WI38 (cell line): ENCODE data around the gene EXOSC5.

Experiments
- H3K4me3 ChIP-seq: 2 replicates; pipeline ENCODE4 v1.5.1; 2011; ENCODE audit warnings: low read depth, mild to moderate bottlenecking, control low read depth, low read length
- TF ChIP-seq, protein P1 (sequence below): IDR thresholded peaks from 2 replicates; pipeline ENCODE4 v1.5.1; 2012; ENCODE audit warnings: low read depth, mild to moderate bottlenecking, control low read depth, low read length

The EXOSC5 gene

GRCh38 chr19:41397086-41398049 is at the start of gene EXOSC5, which contains the start of gene BCKDHA:
Gene EXOSC5 (minus strand): TSS chr19:41397359. CDS start chr19:41397328, 31 bp downstream.
Gene BCKDHA (plus strand): TSS chr19:41397818. CDS start chr19:41397828, 10 bp downstream.
- H3K4me3 ChIP-seq, result peak within 1 kb of the TSS; percentile 100
- TF ChIP-seq, protein P1, sequence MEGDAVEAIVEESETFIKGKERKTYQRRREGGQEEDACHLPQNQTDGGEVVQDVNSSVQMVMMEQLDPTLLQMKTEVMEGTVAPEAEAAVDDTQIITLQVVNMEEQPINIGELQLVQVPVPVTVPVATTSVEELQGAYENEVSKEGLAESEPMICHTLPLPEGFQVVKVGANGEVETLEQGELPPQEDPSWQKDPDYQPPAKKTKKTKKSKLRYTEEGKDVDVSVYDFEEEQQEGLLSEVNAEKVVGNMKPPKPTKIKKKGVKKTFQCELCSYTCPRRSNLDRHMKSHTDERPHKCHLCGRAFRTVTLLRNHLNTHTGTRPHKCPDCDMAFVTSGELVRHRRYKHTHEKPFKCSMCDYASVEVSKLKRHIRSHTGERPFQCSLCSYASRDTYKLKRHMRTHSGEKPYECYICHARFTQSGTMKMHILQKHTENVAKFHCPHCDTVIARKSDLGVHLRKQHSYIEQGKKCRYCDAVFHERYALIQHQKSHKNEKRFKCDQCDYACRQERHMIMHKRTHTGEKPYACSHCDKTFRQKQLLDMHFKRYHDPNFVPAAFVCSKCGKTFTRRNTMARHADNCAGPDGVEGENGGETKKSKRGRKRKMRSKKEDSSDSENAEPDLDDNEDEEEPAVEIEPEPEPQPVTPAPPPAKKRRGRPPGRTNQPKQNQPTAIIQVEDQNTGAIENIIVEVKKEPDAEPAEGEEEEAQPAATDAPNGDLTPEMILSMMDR, result no peak

- no peak overlapping the region for H3K4me3 ChIP-seq
- TF ChIP-seq, protein P1, result no peak
Observed at GRCh38 chr19:41445575-41445974, 48.4 kb upstream of the EXOSC5 start.

DNA sequence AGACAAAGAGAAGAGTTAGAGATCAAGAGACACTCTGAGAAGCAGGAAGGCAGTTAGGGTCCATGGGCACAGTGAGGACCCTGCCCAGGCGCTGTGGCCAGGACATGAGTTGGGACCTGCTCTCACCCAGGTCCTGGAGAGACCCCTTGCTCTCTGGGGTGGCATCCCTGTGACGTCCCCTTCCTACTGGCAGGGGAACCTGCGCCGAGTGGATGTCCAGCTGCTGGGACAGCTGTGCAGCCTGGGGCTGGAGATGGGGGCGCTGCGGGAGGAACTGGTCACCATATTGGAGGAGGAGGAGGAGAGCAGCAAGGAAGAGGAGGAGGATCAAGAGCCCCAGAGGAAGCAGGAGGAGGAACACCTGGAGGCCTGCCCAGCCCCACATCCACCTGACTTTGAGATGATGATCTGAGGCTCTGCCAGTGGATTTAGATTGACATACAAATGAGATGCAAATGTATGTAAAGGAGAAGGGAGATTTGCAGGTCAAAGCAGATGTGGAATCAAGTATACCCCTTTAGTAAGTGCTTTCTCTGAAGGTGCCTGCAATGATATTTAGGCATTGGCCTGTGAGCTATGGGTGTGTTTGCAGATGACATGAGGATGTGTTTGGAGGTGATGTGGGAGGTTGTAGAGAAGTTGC is 46.8 kb upstream of the EXOSC5 start:
- no peak overlapping the region for H3K4me3 ChIP-seq
- TF ChIP-seq, protein P1, result no peak

GRCh38 chr19:41442473-41443355 is 45.6 kb upstream of the EXOSC5 start, which contains the start of gene ERICH4:
Gene ERICH4 (plus strand): TSS chr19:41443156. CDS start chr19:41443170, 14 bp downstream.
- H3K4me3 ChIP-seq, result no peak within 1 kb of the TSS
- TF ChIP-seq, protein P1, result no peak

GRCh38 chr19:41441321-41441945 is 44.3 kb upstream of the EXOSC5 start:
- TF ChIP-seq, protein P1, result no peak
- no peak overlapping the region for H3K4me3 ChIP-seq

DNA sequence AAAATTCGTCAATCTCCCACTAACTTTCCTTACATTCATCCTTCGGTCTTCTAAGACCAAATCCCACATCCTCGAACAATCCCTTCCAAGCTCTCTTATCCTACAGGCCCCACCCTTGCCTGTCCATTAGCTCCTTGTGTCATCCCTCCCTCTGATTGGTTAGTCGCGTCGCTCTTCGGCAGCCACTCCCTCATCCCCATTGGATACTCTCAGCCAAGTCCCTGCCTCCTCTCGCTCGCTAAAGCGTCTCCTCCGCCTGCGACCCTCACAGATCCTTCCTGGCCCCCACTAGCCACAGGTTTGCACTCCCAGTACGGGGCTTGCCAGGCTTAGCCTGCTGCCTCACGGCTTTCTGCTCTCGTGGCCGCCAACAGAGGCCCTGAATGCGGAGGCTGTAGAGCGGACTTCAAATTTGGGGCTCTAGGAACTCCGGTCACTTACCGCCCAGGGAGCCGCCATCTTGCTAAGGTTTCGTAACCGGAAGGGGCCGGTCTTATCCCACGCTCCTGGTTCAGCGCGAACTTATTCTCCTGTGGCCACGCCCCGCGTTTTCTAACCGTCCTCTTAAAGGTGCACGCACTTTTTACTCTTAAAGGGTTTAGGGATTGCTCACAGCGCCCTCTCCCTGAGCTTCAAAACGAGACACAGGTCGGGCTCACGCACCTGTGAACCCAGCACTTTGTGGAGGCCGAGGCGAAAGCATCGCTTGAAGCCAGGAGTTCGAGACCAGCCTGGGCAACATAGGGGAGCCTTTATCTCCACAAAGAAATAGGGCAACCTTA is 42.5 kb upstream of the EXOSC5 start, which contains the start of gene DMAC2:
Gene DMAC2 (minus strand): TSS at position 472 of the 782 bp plus-strand sequence. CDS start 13 bp downstream, at position 459.
- TF ChIP-seq, protein P1, result no peak
- peak within 1 kb of the TSS; percentile 83 for H3K4me3 ChIP-seq
